Measurements from ENCODE around the gene CST11.

Gene CST11, protein sequence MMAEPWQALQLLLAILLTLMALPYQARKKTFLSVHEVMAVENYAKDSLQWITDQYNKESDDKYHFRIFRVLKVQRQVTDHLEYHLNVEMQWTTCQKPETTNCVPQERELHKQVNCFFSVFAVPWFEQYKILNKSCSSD

DNA sequence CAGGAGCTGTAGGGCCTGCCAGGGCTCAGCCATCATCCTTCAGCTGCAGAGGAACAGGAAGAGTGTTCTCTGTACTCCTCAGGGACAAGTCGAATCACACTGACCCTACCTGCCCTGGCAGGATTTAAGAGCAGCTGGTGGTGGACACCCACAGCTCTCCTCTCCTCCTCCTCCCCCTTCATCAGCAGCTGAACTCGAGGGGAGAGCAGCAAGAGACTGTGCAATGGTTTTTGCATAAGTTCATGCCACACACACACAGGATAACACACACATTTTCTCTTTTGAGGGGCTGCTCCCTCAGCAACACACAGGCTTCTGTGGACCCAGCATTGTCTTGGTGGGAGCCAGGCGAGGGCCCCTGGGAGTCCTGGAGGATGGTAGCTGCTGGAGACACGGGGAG, at the start of gene CST11:
TSS of gene CST11 (minus strand) at position 101 of the 400 bp plus-strand sequence. CDS start at position 36, 65 bp downstream.
- H3K27me3 ChIP-seq (ENCODE audit: control insufficient read depth, insufficient read depth, low read length), result no peaks in the 10 kb centered on the region
- no peaks in the 10 kb centered on the region for H3K9me3 ChIP-seq (ENCODE audit: control insufficient read depth, insufficient read depth, low read length)
- no peaks in the 10 kb centered on the region for H3K36me3 ChIP-seq (ENCODE audit: control insufficient read depth, insufficient read depth, low read length)
- no peaks in the 10 kb centered on the region for H3K4me1 ChIP-seq (ENCODE audit: control insufficient read depth, insufficient read depth, low read length)
- no peak within 1 kb of the TSS for H3K4me3 ChIP-seq (ENCODE audit: low read depth, low read length)
- no peak within 1 kb of the TSS for H3K9ac ChIP-seq (ENCODE audit: low read depth, low read length)
- no peak within 1 kb of the TSS for H3K27ac ChIP-seq (ENCODE audit: low read depth, low read length)

DNA sequence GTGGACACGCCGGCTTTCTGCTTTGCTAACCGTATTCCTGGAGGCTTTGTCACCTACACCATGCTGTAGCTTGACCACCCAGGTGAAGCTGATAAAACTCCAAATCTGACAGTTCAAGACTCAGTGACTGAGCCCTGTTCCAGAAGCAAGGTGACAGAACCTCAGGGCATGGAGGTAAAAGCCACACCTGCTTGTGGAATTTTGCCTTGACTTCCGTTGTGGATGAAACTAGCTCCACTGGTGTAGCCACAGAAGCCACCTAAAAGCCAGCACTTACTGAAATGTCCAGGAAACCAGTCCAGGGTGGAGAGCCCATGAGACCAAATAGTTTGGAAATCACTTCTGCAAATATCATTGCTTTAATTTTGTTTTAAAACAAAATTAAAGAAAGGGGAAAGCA, 49.2 kb upstream of the CST11 start:
- Histone ChIP-seq H3K4me1 (ENCODE audit: control insufficient read depth, insufficient read depth, low read length) (no peaks in the 10 kb centered on the region), H3K36me3 (ENCODE audit: control insufficient read depth, insufficient read depth, low read length) (no peaks in the 10 kb centered on the region), H3K27ac (ENCODE audit: low read depth, low read length) (no peak overlapping the region), H3K9ac (ENCODE audit: low read depth, low read length) (no peak overlapping the region), H3K4me3 (ENCODE audit: low read depth, low read length) (no peak overlapping the region), H3K27me3 (ENCODE audit: control insufficient read depth, insufficient read depth, low read length) (no peaks in the 10 kb centered on the region), H3K9me3 (ENCODE audit: control insufficient read depth, insufficient read depth, low read length) (no peaks in the 10 kb centered on the region)

DNA sequence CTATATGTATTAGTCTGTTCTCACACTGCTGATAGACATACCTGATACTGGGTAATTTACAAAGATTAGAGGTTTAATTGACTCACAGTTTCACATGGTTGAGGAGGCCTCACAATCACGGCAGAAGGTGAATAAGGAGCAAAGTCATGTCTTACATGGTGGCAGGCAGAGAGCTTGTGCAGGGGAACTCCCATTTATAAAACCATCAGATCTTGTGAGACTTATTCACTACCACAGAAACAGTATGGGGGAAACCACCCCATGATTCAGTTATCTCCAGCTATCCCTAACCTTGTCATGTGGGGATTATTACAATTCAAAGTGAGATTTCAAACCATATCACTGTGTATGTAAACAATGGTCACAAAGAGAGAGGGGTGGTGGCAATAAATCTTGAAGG, 44.9 kb upstream of the CST11 start:
- no peaks in the 10 kb centered on the region for H3K27me3 ChIP-seq (ENCODE audit: control insufficient read depth, insufficient read depth, low read length)
- H3K9me3 ChIP-seq (ENCODE audit: control insufficient read depth, insufficient read depth, low read length), result peaks cover 9% of the 10 kb centered on the region
- no peaks in the 10 kb centered on the region for H3K4me1 ChIP-seq (ENCODE audit: control insufficient read depth, insufficient read depth, low read length)
- no peak overlapping the region for H3K4me3 ChIP-seq (ENCODE audit: low read depth, low read length)
- H3K9ac ChIP-seq (ENCODE audit: low read depth, low read length), result no peak overlapping the region
- H3K27ac ChIP-seq (ENCODE audit: low read depth, low read length), result no peak overlapping the region
- no peaks in the 10 kb centered on the region for H3K36me3 ChIP-seq (ENCODE audit: control insufficient read depth, insufficient read depth, low read length)

- no peaks in the 10 kb centered on the region for H3K36me3 ChIP-seq (ENCODE audit: control insufficient read depth, insufficient read depth, low read length)
- H3K9ac ChIP-seq (ENCODE audit: low read depth, low read length), result no peak overlapping the region
- no peaks in the 10 kb centered on the region for H3K27me3 ChIP-seq (ENCODE audit: control insufficient read depth, insufficient read depth, low read length)
- H3K4me3 ChIP-seq (ENCODE audit: low read depth, low read length), result no peak overlapping the region
- no peak overlapping the region for H3K27ac ChIP-seq (ENCODE audit: low read depth, low read length)
- no peaks in the 10 kb centered on the region for H3K4me1 ChIP-seq (ENCODE audit: control insufficient read depth, insufficient read depth, low read length)
- H3K9me3 ChIP-seq (ENCODE audit: control insufficient read depth, insufficient read depth, low read length), result peaks cover 9% of the 10 kb centered on the region
Observed at GRCh38 chr20:23493172-23493772, 40.6 kb upstream of the CST11 start.

DNA sequence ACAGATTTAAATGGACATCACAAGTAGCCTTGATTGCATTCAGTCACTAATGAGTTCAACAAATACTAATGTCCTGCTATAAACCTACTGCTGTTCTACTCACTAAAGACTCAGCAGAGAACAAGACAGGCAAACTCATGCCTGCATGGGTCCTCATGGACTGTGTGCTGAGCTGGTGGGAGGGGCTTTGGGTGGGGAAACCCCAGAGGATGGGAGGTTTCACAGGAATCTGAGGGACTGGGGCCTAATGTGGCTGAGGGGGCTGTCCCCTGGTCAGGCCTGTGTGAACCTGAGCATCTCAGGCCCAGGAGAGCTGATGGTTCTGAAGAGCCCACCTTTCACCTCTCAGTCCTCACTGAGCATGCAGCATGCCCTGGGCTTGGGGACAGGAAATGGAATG, 39.6 kb upstream of the CST11 start:
- Histone ChIP-seq H3K27ac (ENCODE audit: low read depth, low read length) (no peak overlapping the region), H3K4me1 (ENCODE audit: control insufficient read depth, insufficient read depth, low read length) (no peaks in the 10 kb centered on the region), H3K9me3 (ENCODE audit: control insufficient read depth, insufficient read depth, low read length) (peaks cover 9% of the 10 kb centered on the region), H3K36me3 (ENCODE audit: control insufficient read depth, insufficient read depth, low read length) (no peaks in the 10 kb centered on the region), H3K27me3 (ENCODE audit: control insufficient read depth, insufficient read depth, low read length) (no peaks in the 10 kb centered on the region), H3K4me3 (ENCODE audit: low read depth, low read length) (no peak overlapping the region), H3K9ac (ENCODE audit: low read depth, low read length) (no peak overlapping the region)

DNA sequence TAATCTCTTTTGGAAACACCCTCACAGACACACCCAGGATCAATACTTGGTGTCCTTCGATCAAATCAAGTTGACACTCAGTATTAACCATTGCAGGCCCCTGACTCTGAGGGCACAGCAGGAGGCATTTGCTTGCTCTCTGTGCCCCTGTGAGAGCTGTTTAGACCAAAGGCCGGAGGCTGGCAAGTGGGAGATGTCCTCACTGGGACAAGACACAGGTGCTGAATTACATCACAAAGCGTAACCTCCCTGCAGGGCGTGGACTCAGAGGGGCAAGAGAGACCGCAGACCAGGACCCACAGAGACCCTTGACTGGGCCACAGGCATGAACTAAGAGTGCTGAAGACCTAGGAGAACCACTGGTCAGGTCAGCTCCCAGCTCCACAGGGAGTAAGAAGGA, 38.1 kb upstream of the CST11 start, which contains the start of gene CST8:
TSS of gene CST8 (plus strand) at position 301 of the 400 bp plus-strand sequence. CDS start 551 bp downstream, outside the sequence.
- Histone ChIP-seq H3K27me3 (ENCODE audit: control insufficient read depth, insufficient read depth, low read length) (no peaks in the 10 kb centered on the region), H3K4me3 (ENCODE audit: low read depth, low read length) (no peak within 1 kb of the TSS), H3K9me3 (ENCODE audit: control insufficient read depth, insufficient read depth, low read length) (peaks cover 5% of the 10 kb centered on the region), H3K27ac (ENCODE audit: low read depth, low read length) (no peak within 1 kb of the TSS), H3K36me3 (ENCODE audit: control insufficient read depth, insufficient read depth, low read length) (no peaks in the 10 kb centered on the region), H3K9ac (ENCODE audit: low read depth, low read length) (no peak within 1 kb of the TSS), H3K4me1 (ENCODE audit: control insufficient read depth, insufficient read depth, low read length) (no peaks in the 10 kb centered on the region)

DNA sequence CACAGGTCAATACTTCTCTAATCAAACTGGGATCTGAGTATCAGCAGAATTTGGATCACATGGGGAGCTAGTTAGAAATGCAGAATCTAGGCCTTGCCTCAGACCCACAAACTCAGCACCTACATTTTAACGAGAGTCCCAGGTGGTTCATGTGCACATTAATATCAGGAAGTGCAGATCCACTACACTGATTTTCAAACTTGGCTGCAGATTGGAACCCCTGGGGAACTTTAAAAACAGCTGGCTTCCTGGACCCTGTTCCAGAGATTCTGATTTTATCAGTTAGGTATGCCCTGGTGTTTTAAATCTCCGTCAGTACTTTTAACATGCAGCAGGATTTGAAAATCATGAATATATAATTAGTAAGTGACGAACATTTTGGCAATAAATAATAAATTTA, 36.3 kb upstream of the CST11 start:
- Histone ChIP-seq H3K36me3 (ENCODE audit: control insufficient read depth, insufficient read depth, low read length) (no peaks in the 10 kb centered on the region), H3K9ac (ENCODE audit: low read depth, low read length) (no peak overlapping the region), H3K27me3 (ENCODE audit: control insufficient read depth, insufficient read depth, low read length) (no peaks in the 10 kb centered on the region), H3K27ac (ENCODE audit: low read depth, low read length) (no peak overlapping the region), H3K4me3 (ENCODE audit: low read depth, low read length) (no peak overlapping the region), H3K9me3 (ENCODE audit: control insufficient read depth, insufficient read depth, low read length) (no peaks in the 10 kb centered on the region; the same call in 1 of the 2 replicates), H3K4me1 (ENCODE audit: control insufficient read depth, insufficient read depth, low read length) (no peaks in the 10 kb centered on the region; the same call in 1 of the 2 replicates)

- H3K27me3 ChIP-seq (ENCODE audit: control insufficient read depth, insufficient read depth, low read length), result no peaks in the 10 kb centered on the region
- no peak overlapping the region for H3K9ac ChIP-seq (ENCODE audit: low read depth, low read length)
- no peaks in the 10 kb centered on the region; the same call in 1 of the 2 replicates for H3K9me3 ChIP-seq (ENCODE audit: control insufficient read depth, insufficient read depth, low read length)
- H3K4me1 ChIP-seq (ENCODE audit: control insufficient read depth, insufficient read depth, low read length), result no peaks in the 10 kb centered on the region; the same call in 1 of the 2 replicates
- H3K36me3 ChIP-seq (ENCODE audit: control insufficient read depth, insufficient read depth, low read length), result no peaks in the 10 kb centered on the region
- H3K4me3 ChIP-seq (ENCODE audit: low read depth, low read length), result no peak overlapping the region
- no peak overlapping the region for H3K27ac ChIP-seq (ENCODE audit: low read depth, low read length)
Observed at GRCh38 chr20:23488470-23488869, 35.8 kb upstream of the CST11 start.

DNA sequence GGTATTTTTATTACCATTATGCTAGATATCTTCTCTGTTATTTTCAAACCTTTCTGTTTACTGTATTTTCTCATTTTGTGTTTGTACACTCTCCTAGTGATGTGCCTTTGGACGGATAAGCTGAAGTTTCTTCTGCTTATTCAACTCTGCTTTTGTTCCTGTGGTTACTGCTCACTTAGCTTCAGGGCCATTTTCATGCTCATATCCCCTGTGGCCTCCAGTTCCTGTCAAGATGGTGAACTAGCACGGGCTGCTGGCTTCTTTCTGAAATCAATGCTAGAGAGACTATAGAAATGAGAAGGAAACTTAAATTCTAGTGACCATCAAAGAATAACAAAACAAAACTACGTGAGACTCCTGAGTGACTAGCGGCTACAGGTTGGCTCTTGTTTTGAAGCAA, 31.4 kb upstream of the CST11 start:
- H3K4me3 ChIP-seq (ENCODE audit: low read depth, low read length), result no peak overlapping the region
- H3K27me3 ChIP-seq (ENCODE audit: control insufficient read depth, insufficient read depth, low read length), result no peaks in the 10 kb centered on the region
- H3K4me1 ChIP-seq (ENCODE audit: control insufficient read depth, insufficient read depth, low read length), result no peaks in the 10 kb centered on the region; the same call in 1 of the 2 replicates
- no peaks in the 10 kb centered on the region; the same call in 1 of the 2 replicates for H3K9me3 ChIP-seq (ENCODE audit: control insufficient read depth, insufficient read depth, low read length)
- H3K27ac ChIP-seq (ENCODE audit: low read depth, low read length), result no peak overlapping the region
- H3K36me3 ChIP-seq (ENCODE audit: control insufficient read depth, insufficient read depth, low read length), result no peaks in the 10 kb centered on the region
- no peak overlapping the region for H3K9ac ChIP-seq (ENCODE audit: low read depth, low read length)

DNA sequence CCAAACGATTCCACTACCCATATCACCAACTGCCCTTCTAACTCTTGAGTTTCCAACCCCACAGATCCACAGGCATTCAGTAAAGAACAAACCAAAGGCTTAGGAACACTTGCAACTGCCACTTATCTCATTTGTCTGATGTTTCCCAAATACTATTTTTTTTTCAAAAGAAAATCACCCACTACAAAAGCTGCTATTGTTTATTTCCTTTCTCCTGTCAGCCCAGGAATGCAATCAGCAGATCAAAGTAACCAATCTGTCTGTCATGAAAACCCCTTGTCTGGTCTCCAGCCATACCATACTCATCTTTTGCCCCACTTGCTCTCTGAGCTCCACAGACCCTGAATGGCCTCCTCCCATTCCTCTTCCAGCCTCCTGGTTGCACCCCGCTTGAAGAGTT, 29.5 kb upstream of the CST11 start:
- Histone ChIP-seq H3K27me3 (ENCODE audit: control insufficient read depth, insufficient read depth, low read length) (no peaks in the 10 kb centered on the region), H3K4me3 (ENCODE audit: low read depth, low read length) (no peak overlapping the region), H3K36me3 (ENCODE audit: control insufficient read depth, insufficient read depth, low read length) (no peaks in the 10 kb centered on the region), H3K27ac (ENCODE audit: low read depth, low read length) (no peak overlapping the region), H3K9ac (ENCODE audit: low read depth, low read length) (no peak overlapping the region), H3K4me1 (ENCODE audit: control insufficient read depth, insufficient read depth, low read length) (no peaks in the 10 kb centered on the region; the same call in 1 of the 2 replicates), H3K9me3 (ENCODE audit: control insufficient read depth, insufficient read depth, low read length) (no peaks in the 10 kb centered on the region)

- Histone ChIP-seq H3K27ac (ENCODE audit: low read depth, low read length) (no peak overlapping the region), H3K36me3 (ENCODE audit: control insufficient read depth, insufficient read depth, low read length) (no peaks in the 10 kb centered on the region), H3K27me3 (ENCODE audit: control insufficient read depth, insufficient read depth, low read length) (no peaks in the 10 kb centered on the region), H3K9me3 (ENCODE audit: control insufficient read depth, insufficient read depth, low read length) (no peaks in the 10 kb centered on the region), H3K4me3 (ENCODE audit: low read depth, low read length) (no peak overlapping the region), H3K9ac (ENCODE audit: low read depth, low read length) (no peak overlapping the region), H3K4me1 (ENCODE audit: control insufficient read depth, insufficient read depth, low read length) (peaks cover 3% of the 10 kb centered on the region)
Observed at GRCh38 chr20:23479043-23479442, 26.4 kb upstream of the CST11 start.

All from HUES48 (cell line).